HepG2 (cell line): ENCODE results near the gene PRXL2B. TPM values are rescaled to one million over a fixed set of nuclear protein-coding genes. Genes with fewer than 3 reads are reported as not detected.
A peak's percentile ranks its signal among the peaks of the same experiment; 100 is the strongest.

Source experiments
- ARNT2 ChIP-seq: sonication (generic); formaldehyde crosslinking; IDR thresholded peaks from 2 replicates; pipeline ENCODE4 v1.8.0; 2022; ENCODE audit warnings: mild to moderate bottlenecking, low read depth, missing genetic modification reagents, moderate library complexity
- EEA1 ChIP-seq: sonication (generic); formaldehyde crosslinking; IDR thresholded peaks from 2 replicates; pipeline ENCODE4 v1.5.1; 2020; ENCODE audit warnings: mild to moderate bottlenecking, missing genetic modification reagents, borderline replicate concordance
- HDAC2 ChIP-seq: sonication (generic); formaldehyde crosslinking; IDR thresholded peaks from 2 replicates; pipeline ENCODE4 v1.4.0; 2020; ENCODE audit warnings: missing genetic modification reagents
- HES4 ChIP-seq: sonication (generic); formaldehyde crosslinking; IDR thresholded peaks from 2 replicates; pipeline ENCODE4 v1.9.0; 2021; ENCODE audit warnings: mild to moderate bottlenecking, missing genetic modification reagents, borderline replicate concordance
- HIVEP1 ChIP-seq: sonication (generic); formaldehyde crosslinking; IDR thresholded peaks from 2 replicates; pipeline ENCODE4 v1.4.0; 2020; ENCODE audit warnings: mild to moderate bottlenecking, missing genetic modification reagents
- HOXA3 ChIP-seq: sonication (generic); formaldehyde crosslinking; IDR thresholded peaks from 2 replicates; pipeline ENCODE4 v1.5.0; 2020; ENCODE audit warnings: missing genetic modification reagents
- ISL2 ChIP-seq: sonication (generic); formaldehyde crosslinking; IDR thresholded peaks from 2 replicates; pipeline ENCODE4 v1.5.0; 2020; ENCODE audit warnings: missing genetic modification reagents
- JDP2 ChIP-seq: sonication (generic); formaldehyde crosslinking; IDR thresholded peaks from 2 replicates; pipeline ENCODE4 v1.8.1; 2022; ENCODE audit warnings: missing genetic modification reagents, borderline replicate concordance
- MYC ChIP-seq: sonication (generic); formaldehyde crosslinking; IDR thresholded peaks from 2 replicates; pipeline ENCODE4 v1.9.0; 2021; ENCODE audit warnings: missing genetic modification reagents, borderline replicate concordance
- NCOA1 ChIP-seq: sonication (generic); formaldehyde crosslinking; IDR thresholded peaks from 2 replicates; pipeline ENCODE4 v1.9.0; 2021; ENCODE audit warnings: missing genetic modification reagents
- ZC3H13 ChIP-seq: sonication (generic); formaldehyde crosslinking; IDR thresholded peaks from 2 replicates; pipeline ENCODE4 v1.8.1; 2023; ENCODE audit warnings: mild to moderate bottlenecking, missing genetic modification reagents, moderate library complexity
- ZNF556 ChIP-seq: sonication (generic); formaldehyde crosslinking; IDR thresholded peaks from 2 replicates; pipeline ENCODE4 v1.4.0; 2020; ENCODE audit warnings: mild to moderate bottlenecking, missing genetic modification reagents, borderline replicate concordance
- ZNF574 ChIP-seq: sonication (generic); formaldehyde crosslinking; IDR thresholded peaks from 2 replicates; pipeline ENCODE4 v1.4.0; 2020; ENCODE audit warnings: missing genetic modification reagents
- ZNF616 ChIP-seq: sonication (generic); formaldehyde crosslinking; IDR thresholded peaks from 2 replicates; pipeline ENCODE4 v1.5.0; 2020; ENCODE audit warnings: low read depth, mild to moderate bottlenecking, missing genetic modification reagents
- ZNF746 ChIP-seq: sonication (generic); formaldehyde crosslinking; IDR thresholded peaks from 2 replicates; pipeline ENCODE4 v1.8.0; 2022; ENCODE audit warnings: mild to moderate bottlenecking, missing genetic modification reagents
- ZNF749 ChIP-seq: sonication (generic); formaldehyde crosslinking; IDR thresholded peaks from 2 replicates; pipeline ENCODE4 v1.8.0; 2022; ENCODE audit warnings: mild to moderate bottlenecking, missing genetic modification reagents, moderate library complexity, borderline replicate concordance
- polyA plus RNA-seq, 8 experiments: library from polyadenylated mRNA; depleted of rRNA in 3 of 8; stranded (reverse) in 7 of 8; unstranded in 1 of 8; fragments of >200 nt; fragmentation: Illumina TruSeq in 4 of 8; extraction: Trizol in 4 of 8; gene quantifications; 2 replicates each; pipeline versions ENCODE4 v1.2.1 to v1.2.3, GENCODE V29; 2011 to 2016; ENCODE audit warnings: low read depth in 4 of 8, missing spikeins in 1 of 8, mixed read lengths in 1 of 8; ENCODE audit not compliant: insufficient read depth in 1 of 8
- total RNA-seq, 5 experiments: library from RNA; depleted of rRNA; stranded (reverse); fragments of >200 nt; fragmentation: Illumina TruSeq; extraction: Trizol; gene quantifications; 2 replicates each; pipeline ENCODE4 v1.2.3, GENCODE V29; 2016; ENCODE audit warnings: low read depth in 1 of 5
- TF ChIP-seq, protein P1 (sequence below): sonication (generic); formaldehyde crosslinking; IDR thresholded peaks from 2 replicates; pipeline ENCODE4 v1.5.0; 2020; ENCODE audit warnings: missing genetic modification reagents
- TF ChIP-seq, protein P2 (sequence below): sonication (generic); formaldehyde crosslinking; IDR thresholded peaks from 2 replicates; pipeline ENCODE4 v1.8.0; 2022; ENCODE audit warnings: missing genetic modification reagents, mild to moderate bottlenecking, borderline replicate concordance
- TF ChIP-seq, protein P3 (sequence below): sonication (generic); formaldehyde crosslinking; conservative IDR thresholded peaks from 2 replicates; pipeline ENCODE4 v1.4.0; 2020; ENCODE audit warnings: missing genetic modification reagents
- TF ChIP-seq, protein P4 (sequence below): IDR thresholded peaks from 2 replicates; pipeline ENCODE4 v1.6.1; 2016; ENCODE audit warnings: missing genetic modification reagents, missing compliant biosample characterization
- TF ChIP-seq, protein P5 (sequence below): sonication (generic); formaldehyde crosslinking; IDR thresholded peaks from 2 replicates; pipeline ENCODE4 v1.8.1; 2023; ENCODE audit warnings: mild to moderate bottlenecking, inconsistent platforms, moderate library complexity, missing genetic modification reagents, borderline replicate concordance

Gene PRXL2B
- total and polyA plus RNA-seq, 2 of the 13 experiments (the other 11 are each of a cell fraction or from before 2014, with no cell fraction given) = 16.8 to 22.1 TPM

- no peak for TF ChIP-seq ZNF556 (CRISPR knock-in tag)
- TF ChIP-seq, protein P1, sequence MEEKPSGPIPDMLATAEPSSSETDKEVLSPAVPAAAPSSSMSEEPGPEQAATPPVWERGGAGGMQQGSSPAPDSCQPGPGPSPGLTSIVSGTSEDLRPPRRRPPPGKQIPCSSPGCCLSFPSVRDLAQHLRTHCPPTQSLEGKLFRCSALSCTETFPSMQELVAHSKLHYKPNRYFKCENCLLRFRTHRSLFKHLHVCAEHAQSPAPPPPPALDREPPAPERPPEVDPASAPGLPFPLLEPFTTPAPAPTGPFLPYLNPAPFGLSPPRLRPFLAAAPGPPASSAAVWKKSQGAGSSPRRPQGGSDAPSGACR (CRISPR knock-in tag) = peak; percentile 50; the same call in 1 of the 2 replicates
- peak; percentile 65; the same call in 1 of the 2 replicates for TF ChIP-seq ZNF749 (CRISPR knock-in tag)
- TF ChIP-seq, protein P2, sequence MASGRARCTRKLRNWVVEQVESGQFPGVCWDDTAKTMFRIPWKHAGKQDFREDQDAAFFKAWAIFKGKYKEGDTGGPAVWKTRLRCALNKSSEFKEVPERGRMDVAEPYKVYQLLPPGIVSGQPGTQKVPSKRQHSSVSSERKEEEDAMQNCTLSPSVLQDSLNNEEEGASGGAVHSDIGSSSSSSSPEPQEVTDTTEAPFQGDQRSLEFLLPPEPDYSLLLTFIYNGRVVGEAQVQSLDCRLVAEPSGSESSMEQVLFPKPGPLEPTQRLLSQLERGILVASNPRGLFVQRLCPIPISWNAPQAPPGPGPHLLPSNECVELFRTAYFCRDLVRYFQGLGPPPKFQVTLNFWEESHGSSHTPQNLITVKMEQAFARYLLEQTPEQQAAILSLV = 0 out of 2 replicates have a peak, but pooled peaks have one; percentile 65
- TF ChIP-seq HDAC2 (CRISPR knock-in tag) = peak; percentile 63; the same call in 1 of the 2 replicates
- TF ChIP-seq MYC (CRISPR knock-in tag) = peak; percentile 82
- TF ChIP-seq JDP2 (CRISPR knock-in tag) = no peak
- TF ChIP-seq, protein P3, sequence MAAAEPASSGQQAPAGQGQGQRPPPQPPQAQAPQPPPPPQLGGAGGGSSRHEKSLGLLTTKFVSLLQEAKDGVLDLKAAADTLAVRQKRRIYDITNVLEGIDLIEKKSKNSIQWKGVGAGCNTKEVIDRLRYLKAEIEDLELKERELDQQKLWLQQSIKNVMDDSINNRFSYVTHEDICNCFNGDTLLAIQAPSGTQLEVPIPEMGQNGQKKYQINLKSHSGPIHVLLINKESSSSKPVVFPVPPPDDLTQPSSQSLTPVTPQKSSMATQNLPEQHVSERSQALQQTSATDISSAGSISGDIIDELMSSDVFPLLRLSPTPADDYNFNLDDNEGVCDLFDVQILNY = no peak
- 0 out of 2 replicates have a peak, but pooled peaks have one; percentile 10 for TF ChIP-seq ARNT2 (CRISPR knock-in tag)
- 0 out of 2 replicates have a peak, but pooled peaks have one; percentile 50 for TF ChIP-seq ZNF746 (CRISPR knock-in tag)
- TF ChIP-seq HIVEP1 = 0 out of 2 replicates have a peak, but pooled peaks have one; percentile 72
- TF ChIP-seq EEA1 (CRISPR knock-in tag) = peak; percentile 52; the same call in 1 of the 2 replicates
- peak; percentile 83; the same call in 1 of the 2 replicates for TF ChIP-seq ZNF616 (CRISPR knock-in tag)
- TF ChIP-seq ZC3H13 (CRISPR knock-in tag) = no peak; the same call in 1 of the 2 replicates
- no peak for TF ChIP-seq NCOA1 (CRISPR knock-in tag)
- peak; percentile 54; the same call in 1 of the 2 replicates for TF ChIP-seq HOXA3 (CRISPR knock-in tag)
- TF ChIP-seq, protein P4, sequence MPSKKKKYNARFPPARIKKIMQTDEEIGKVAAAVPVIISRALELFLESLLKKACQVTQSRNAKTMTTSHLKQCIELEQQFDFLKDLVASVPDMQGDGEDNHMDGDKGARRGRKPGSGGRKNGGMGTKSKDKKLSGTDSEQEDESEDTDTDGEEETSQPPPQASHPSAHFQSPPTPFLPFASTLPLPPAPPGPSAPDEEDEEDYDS (CRISPR knock-in tag) = peak; percentile 44; the same call in 1 of the 2 replicates
- TF ChIP-seq, protein P5, sequence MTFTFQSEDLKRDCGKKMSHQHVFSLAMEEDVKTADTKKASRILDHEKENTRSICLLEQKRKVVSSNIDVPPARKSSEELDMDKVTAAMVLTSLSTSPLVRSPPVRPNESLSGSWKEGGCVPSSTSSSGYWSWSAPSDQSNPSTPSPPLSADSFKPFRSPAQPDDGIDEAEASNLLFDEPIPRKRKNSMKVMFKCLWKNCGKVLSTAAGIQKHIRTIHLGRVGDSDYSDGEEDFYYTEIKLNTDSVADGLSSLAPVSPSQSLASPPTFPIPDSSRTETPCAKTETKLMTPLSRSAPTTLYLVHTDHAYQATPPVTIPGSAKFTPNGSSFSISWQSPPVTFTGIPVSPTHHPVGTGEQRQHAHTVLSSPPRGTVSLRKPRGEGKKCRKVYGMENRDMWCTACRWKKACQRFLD (CRISPR knock-in tag) = no peak
- no peak for TF ChIP-seq ISL2 (CRISPR knock-in tag)
- peak; percentile 79 for TF ChIP-seq HES4 (CRISPR knock-in tag)
- TF ChIP-seq ZNF574 = peak; percentile 25
Observed at GRCh38 chr1:2555634-2556276, 30.8 kb upstream of the PRXL2B start (continued).
